Astrocyte of the spinal cord (primary cell): ENCODE data around the gene SH3GL3.

Experiments used
- DNase-seq: peaks from one replicate; pipeline ENCODE4 v3.0.0; 2011; ENCODE audit warnings: low read depth, low spot score
- H3K4me3 ChIP-seq: 2 replicates; pipeline ENCODE4 v1.5.1; 2011; ENCODE audit warnings: low read depth, mild to moderate bottlenecking, low read length, moderate library complexity
- CTCF ChIP-seq: IDR thresholded peaks from 2 replicates; pipeline ENCODE4 v1.5.1; 2012; ENCODE audit warnings: low read depth, mild to moderate bottlenecking, low read length, inconsistent platforms
- in situ Hi-C: cut with HindIII; loops from 2 replicates; pipeline ENCODE4 v1.10.0; 2017; ENCODE audit warnings: low sequenced_read_pairs

The SH3GL3 gene

DNA sequence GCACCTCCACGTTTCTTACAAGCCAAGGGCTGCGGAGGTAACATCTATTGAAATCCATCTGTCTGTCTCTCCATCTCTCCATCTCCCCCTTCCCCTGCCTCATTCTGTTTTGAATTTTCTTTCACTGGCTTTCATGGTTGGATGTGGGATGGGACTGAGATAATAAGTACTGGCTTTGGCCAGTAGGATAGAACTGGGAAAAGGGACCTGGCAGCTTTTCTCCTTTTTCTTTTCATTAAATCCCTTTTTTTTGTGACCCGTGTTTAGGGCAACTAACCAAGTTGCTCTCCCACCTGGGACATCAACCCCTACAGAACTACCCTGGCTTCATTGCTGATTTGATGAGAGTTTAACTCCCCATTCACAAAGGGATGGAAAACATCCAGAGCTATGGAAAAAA, 139.9 kb downstream of the SH3GL3 start:
- no peak for TF ChIP-seq CTCF
- no peak overlapping the region for H3K4me3 ChIP-seq
- in situ Hi-C loops: no loop called here
- DNase-seq: no peak

DNA sequence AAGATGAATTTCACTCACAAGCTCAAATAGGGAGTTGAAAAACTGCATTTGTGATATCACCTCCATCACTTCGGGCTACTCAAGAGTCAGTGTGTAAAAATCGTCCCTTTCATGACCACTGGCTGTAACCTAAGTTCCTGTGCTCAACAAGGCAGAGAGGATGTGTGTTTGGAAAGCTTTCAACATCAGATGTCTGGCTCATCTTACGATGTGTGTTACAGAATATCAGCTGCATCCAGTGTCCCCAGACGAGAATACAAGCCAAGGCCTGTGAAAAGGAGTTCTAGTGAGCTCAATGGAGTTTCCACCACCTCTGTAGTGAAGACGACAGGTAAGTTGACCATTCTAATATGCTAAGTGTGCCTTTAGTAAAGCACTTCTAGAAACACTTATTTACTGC, 141.3 kb downstream of the SH3GL3 start:
- TF ChIP-seq CTCF: no peak
- H3K4me3 ChIP-seq: no peak overlapping the region

GRCh38 chr15:83592370-83593040, 145.4 kb downstream of the SH3GL3 start:
- TF ChIP-seq CTCF: no peak
- in situ Hi-C loops: no loop called here
- no peak overlapping the region for H3K4me3 ChIP-seq
- no peak for DNase-seq

More for the DNA sequence above, 141.3 kb downstream of the SH3GL3 start:
- in situ Hi-C loops: no loop called here
- no peak for DNase-seq

DNA sequence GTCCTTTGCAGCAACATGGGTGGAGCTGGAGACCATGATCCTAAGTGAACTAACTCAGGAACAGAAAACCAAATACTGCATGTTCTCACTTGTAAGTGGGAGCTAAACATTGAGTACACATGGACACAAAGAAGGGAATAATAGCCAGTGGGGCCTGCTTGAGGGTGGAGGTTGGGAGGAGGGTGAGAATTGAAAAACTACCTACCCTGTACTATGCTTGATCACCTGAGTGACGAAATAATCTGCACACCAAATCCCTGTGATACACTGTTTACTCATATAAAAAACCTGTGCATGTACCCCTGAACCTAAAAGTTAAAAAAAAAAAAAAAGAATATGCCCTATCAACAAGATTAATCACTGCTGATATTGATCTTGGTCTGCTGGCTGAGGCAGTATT, 148.1 kb downstream of the SH3GL3 start:
- in situ Hi-C loops: no loop called here
- no peak for TF ChIP-seq CTCF
- no peak for DNase-seq
- H3K4me3 ChIP-seq: no peak overlapping the region

- no peak for TF ChIP-seq CTCF
- no peak overlapping the region for H3K4me3 ChIP-seq
- in situ Hi-C loops: no loop called here
- no peak for DNase-seq
Measured at GRCh38 chr15:83598031-83598430, 150.9 kb downstream of the SH3GL3 start.

GRCh38 chr15:83602021-83602420, 154.9 kb downstream of the SH3GL3 start:
- DNase-seq: no peak
- no peak overlapping the region for H3K4me3 ChIP-seq
- in situ Hi-C loops: no loop called here
- no peak for TF ChIP-seq CTCF
